ENCODE results near the gene SPEG. TPM values are rescaled to one million over a fixed set of nuclear protein-coding genes. Genes with fewer than 3 reads are reported as not detected.

Gene SPEG
- polyA plus RNA-seq, 2 of the 4 experiments (the other 2 are of a cell fraction): 2.3 to 11.5 TPM

DNA sequence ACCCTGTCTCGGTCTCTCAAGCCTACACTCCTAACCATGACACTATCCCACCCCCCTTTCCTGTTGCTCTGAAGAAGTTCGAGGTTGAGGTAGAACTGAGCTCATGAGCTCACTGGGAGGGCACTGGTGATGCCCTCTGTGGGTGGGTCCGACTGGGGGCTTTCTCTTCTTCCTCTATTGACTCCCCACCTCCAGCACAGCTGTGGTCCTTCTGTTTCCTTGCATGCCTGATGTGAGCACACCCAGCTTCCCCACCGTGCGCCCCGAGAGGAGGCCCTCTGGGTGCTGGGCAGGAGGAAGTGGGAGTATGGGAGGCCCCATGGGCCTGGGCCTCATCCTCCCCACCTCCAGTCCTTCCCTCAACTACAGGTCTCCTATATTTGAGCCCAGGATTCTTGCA is 20.9 kb downstream of the SPEG start:
- Histone ChIP-seq H3K4me2 (no peak overlapping the region), H3K4me3 (no peak overlapping the region), H3K27ac (no peak overlapping the region), H3K9me3 (no peaks in the 10 kb centered on the region), H3K4me1 (peaks cover 27% of the 10 kb centered on the region)
- ChIA-PET POLR2A (no interaction called here), CTCF (interaction anchor here (1.4 to 89.4 kb wide), 4 partner anchors 15 to 296 kb away, joined by 4 to 3291 read pairs (median 10); partner anchors contain the start of genes ASIC4, CHPF, GMPPA and TMEM198)
- DNase-seq (ENCODE audit: low read depth in 1 of 2, low spot score in 1 of 2) (no peak), FAIRE-seq (no peak), ATAC-seq (no peak)
- TF ChIP-seq TFCP2L1 (CRISPR knock-in tag; IDR thresholded peaks at IDR 0.05) (no peak), RNF2 (IDR thresholded peaks at IDR 0.05; ENCODE audit: borderline replicate concordance, low read depth) (no peak), ESRRA (IDR thresholded peaks at IDR 0.05; ENCODE audit: borderline replicate concordance, low read length) (no peak), RFX5 (IDR thresholded peaks at IDR 0.05) (no peak), MAZ (IDR thresholded peaks at IDR 0.05; ENCODE audit: borderline replicate concordance, low read depth, low read length) (no peak), RAD21 (conservative IDR thresholded peaks at IDR 0.05 in 1 of 2, IDR thresholded peaks at IDR 0.05 in 1 of 2) (no peak), JUN (IDR thresholded peaks at IDR 0.05) (no peak)
- TF ChIP-seq, protein P1, sequence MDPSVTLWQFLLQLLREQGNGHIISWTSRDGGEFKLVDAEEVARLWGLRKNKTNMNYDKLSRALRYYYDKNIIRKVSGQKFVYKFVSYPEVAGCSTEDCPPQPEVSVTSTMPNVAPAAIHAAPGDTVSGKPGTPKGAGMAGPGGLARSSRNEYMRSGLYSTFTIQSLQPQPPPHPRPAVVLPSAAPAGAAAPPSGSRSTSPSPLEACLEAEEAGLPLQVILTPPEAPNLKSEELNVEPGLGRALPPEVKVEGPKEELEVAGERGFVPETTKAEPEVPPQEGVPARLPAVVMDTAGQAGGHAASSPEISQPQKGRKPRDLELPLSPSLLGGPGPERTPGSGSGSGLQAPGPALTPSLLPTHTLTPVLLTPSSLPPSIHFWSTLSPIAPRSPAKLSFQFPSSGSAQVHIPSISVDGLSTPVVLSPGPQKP (IDR thresholded peaks at IDR 0.05; ENCODE audit: low read depth, low read length): no peak
- TF ChIP-seq, protein P2, sequence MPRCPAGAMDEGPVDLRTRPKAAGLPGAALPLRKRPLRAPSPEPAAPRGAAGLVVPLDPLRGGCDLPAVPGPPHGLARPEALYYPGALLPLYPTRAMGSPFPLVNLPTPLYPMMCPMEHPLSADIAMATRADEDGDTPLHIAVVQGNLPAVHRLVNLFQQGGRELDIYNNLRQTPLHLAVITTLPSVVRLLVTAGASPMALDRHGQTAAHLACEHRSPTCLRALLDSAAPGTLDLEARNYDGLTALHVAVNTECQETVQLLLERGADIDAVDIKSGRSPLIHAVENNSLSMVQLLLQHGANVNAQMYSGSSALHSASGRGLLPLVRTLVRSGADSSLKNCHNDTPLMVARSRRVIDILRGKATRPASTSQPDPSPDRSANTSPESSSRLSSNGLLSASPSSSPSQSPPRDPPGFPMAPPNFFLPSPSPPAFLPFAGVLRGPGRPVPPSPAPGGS (IDR thresholded peaks at IDR 0.05): no peak
- TF ChIP-seq, protein P3, sequence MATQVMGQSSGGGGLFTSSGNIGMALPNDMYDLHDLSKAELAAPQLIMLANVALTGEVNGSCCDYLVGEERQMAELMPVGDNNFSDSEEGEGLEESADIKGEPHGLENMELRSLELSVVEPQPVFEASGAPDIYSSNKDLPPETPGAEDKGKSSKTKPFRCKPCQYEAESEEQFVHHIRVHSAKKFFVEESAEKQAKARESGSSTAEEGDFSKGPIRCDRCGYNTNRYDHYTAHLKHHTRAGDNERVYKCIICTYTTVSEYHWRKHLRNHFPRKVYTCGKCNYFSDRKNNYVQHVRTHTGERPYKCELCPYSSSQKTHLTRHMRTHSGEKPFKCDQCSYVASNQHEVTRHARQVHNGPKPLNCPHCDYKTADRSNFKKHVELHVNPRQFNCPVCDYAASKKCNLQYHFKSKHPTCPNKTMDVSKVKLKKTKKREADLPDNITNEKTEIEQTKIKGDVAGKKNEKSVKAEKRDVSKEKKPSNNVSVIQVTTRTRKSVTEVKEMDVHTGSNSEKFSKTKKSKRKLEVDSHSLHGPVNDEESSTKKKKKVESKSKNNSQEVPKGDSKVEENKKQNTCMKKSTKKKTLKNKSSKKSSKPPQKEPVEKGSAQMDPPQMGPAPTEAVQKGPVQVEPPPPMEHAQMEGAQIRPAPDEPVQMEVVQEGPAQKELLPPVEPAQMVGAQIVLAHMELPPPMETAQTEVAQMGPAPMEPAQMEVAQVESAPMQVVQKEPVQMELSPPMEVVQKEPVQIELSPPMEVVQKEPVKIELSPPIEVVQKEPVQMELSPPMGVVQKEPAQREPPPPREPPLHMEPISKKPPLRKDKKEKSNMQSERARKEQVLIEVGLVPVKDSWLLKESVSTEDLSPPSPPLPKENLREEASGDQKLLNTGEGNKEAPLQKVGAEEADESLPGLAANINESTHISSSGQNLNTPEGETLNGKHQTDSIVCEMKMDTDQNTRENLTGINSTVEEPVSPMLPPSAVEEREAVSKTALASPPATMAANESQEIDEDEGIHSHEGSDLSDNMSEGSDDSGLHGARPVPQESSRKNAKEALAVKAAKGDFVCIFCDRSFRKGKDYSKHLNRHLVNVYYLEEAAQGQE (IDR thresholded peaks at IDR 0.05): no peak
- WGBS (ENCODE audit: missing lambda C conversion rate): 72% methylated on average over 4 of the region's 6 CpGs

DNA sequence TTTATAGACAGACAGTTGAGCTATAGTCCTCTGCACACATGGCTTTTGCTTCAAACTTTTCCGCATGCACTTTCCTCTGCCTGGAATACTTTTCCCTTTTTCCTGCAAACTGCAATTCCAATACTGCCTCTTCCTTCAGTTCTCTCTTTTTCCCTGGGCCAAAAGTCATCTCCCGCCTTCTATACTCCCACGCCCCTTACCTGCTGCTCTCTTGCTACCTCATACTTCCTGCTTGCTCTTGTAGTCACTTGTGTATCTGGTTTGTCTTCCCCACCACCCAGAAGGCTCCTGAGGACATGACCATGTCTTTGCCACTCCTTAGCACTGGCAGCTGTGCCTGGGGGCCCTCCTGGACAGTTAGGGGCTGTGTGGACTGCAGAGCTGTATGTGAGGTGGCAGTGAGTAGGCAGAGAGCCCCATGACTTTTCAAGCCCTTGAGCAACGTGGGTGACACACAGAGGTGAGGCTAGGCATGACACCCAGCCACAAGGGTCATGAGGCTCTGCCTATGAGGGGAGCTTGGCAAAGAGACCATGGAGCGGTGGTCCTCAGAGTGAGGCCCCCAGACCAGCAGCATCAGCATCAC is 23.2 kb downstream of the SPEG start:
- no peaks in the 10 kb centered on the region for H3K9me3 ChIP-seq
- peaks cover 17% of the 10 kb centered on the region for H3K4me1 ChIP-seq
- ATAC-seq (peak; percentile 57 to 64; a peak in 5 of 6 replicates), DNase-seq (ENCODE audit: low read depth in 1 of 2, low spot score in 1 of 2) (peak in 1 of 2 experiments; percentile 24), FAIRE-seq (no peak)
- POLR2A ChIA-PET: no interaction called here
- H3K4me2 ChIP-seq: no peak overlapping the region
- H3K4me3 ChIP-seq: no peak overlapping the region
- WGBS (ENCODE audit: missing lambda C conversion rate): 68% methylated on average over 5 of the region's 5 CpGs
- no peak overlapping the region for H3K27ac ChIP-seq
- TF ChIP-seq RAD21 (conservative IDR thresholded peaks at IDR 0.05 in 1 of 2, IDR thresholded peaks at IDR 0.05 in 1 of 2) (0 out of 5 replicates have a peak, but pooled peaks of 1 of the 2 experiments have one; percentile 13), RNF2 (IDR thresholded peaks at IDR 0.05; ENCODE audit: borderline replicate concordance, low read depth) (no peak), HOXB5 (CRISPR knock-in tag; IDR thresholded peaks at IDR 0.05) (no peak), NFE2L2 (conservative IDR thresholded peaks at IDR 0.05; ENCODE audit: low read length) (no peak), EHF (CRISPR knock-in tag; IDR thresholded peaks at IDR 0.05) (no peak), POLR2A (IDR thresholded peaks at IDR 0.05; ENCODE audit: low read length) (no peak), BHLHE40 (IDR thresholded peaks at IDR 0.05; ENCODE audit: low read depth, low read length) (no peak), GATA3 (IDR thresholded peaks at IDR 0.05; ENCODE audit: borderline replicate concordance) (no peak)
- TF ChIP-seq, protein P3 (IDR thresholded peaks at IDR 0.05): no peak
- CTCF ChIA-PET: interaction anchor here (1.0 to 89.4 kb wide), 8 partner anchors 8 to 67 kb away, joined by 3 to 3291 read pairs (median 9); partner anchors contain the start of genes ASIC4, CHPF, GMPPA and TMEM198

Measured in A549 (cell line).